Natural killer cell (primary cell): ENCODE results near the gene CDH11. TPM values are rescaled to one million over a fixed set of nuclear protein-coding genes. Genes with fewer than 3 reads are reported as not detected.

Experiments used
- ATAC-seq, 3 donors: fragments of 150-1000 bp in 2 of 3; fragments of 200-7000 bp in 1 of 3; cut with Tn5 transposase; 1 replicate in 1 of 3; 2 replicates in 2 of 3; pipeline ENCODE4 v1.10.0; 2021; ENCODE audit warnings: mild to moderate bottlenecking in 2 of 3, moderate library complexity in 2 of 3
- DNase-seq, 2 donors: peaks; one replicate each; pipeline versions ENCODE4 v3.0.0 to v3.0.0-alpha.2; 2013 to 2021; ENCODE audit warnings: mixed read lengths in 1 of 2
- H3K27ac ChIP-seq: one replicate; pipeline ENCODE4 v1.5.1; 2013; ENCODE audit warnings: mild to moderate bottlenecking, low read length
- H3K27me3 ChIP-seq: one replicate; pipeline ENCODE4 v1.6.1; 2013; ENCODE audit warnings: low read length; ENCODE audit not compliant: control insufficient read depth, insufficient read depth
- H3K36me3 ChIP-seq: one replicate; pipeline ENCODE4 v1.6.1; 2013; ENCODE audit warnings: low read length; ENCODE audit not compliant: control insufficient read depth, insufficient read depth
- H3K4me1 ChIP-seq: one replicate; pipeline ENCODE4 v1.6.1; 2013; ENCODE audit warnings: low read length; ENCODE audit not compliant: control insufficient read depth, insufficient read depth
- H3K4me3 ChIP-seq: one replicate; pipeline ENCODE4 v1.5.1; 2013; ENCODE audit warnings: low read length
- H3K9me3 ChIP-seq: one replicate; pipeline ENCODE4 v1.6.1; 2013; ENCODE audit warnings: low read length; ENCODE audit not compliant: control insufficient read depth, insufficient read depth
- H3K27ac Mint-ChIP-seq, 2 donors: one replicate each; pipeline ENCODE4 v1.8.0; 2022; ENCODE audit warnings: mild to moderate bottlenecking in 2 of 2, mixed read lengths in 2 of 2, moderate library complexity in 1 of 2
- H3K27me3 Mint-ChIP-seq, 2 donors: one replicate each; pipeline ENCODE4 v1.8.0; 2022; ENCODE audit warnings: low read depth in 2 of 2, mixed read lengths in 2 of 2
- H3K36me3 Mint-ChIP-seq: one replicate; pipeline ENCODE4 v1.8.0; 2022; ENCODE audit warnings: mixed read lengths
- H3K4me1 Mint-ChIP-seq, 2 donors: one replicate each; pipeline ENCODE4 v1.8.0; 2022; ENCODE audit warnings: mixed read lengths in 2 of 2
- H3K4me3 Mint-ChIP-seq: one replicate; pipeline ENCODE4 v1.8.0; 2022; ENCODE audit warnings: mild to moderate bottlenecking, moderate library complexity, mixed read lengths
- H3K9me3 Mint-ChIP-seq, 2 donors: one replicate each; pipeline ENCODE4 v1.8.0; 2022; ENCODE audit warnings: mixed read lengths in 2 of 2
- WGBS: methylation state at CpG from one replicate; pipeline ENCODE4 v1.1.7; 2013; ENCODE audit warnings: missing lambda C conversion rate; ENCODE audit not compliant: insufficient coverage; 5-methylcytosine and 5-hydroxymethylcytosine counted together
- intact Hi-C: fragments of 100-400 bp; cut with micrococcal nuclease; formaldehyde crosslinking; loops from one replicate; pipeline ENCODE4 v1.14.2; 2022
- total RNA-seq, 4 donors: library from RNA; stranded (reverse); fragments of 120-200 nt in 1 of 4; gene quantifications; one replicate each; pipeline versions ENCODE4 v1.2.3 to v1.2.4, GENCODE V29; 2013 to 2022
- TF ChIP-seq, protein P1 (sequence below): fragments of 200-600 bp; IDR thresholded peaks from one replicate; pipeline ENCODE4 v1.8.0; 2022; ENCODE audit warnings: antibody characterized with exemption

The CDH11 gene
- total RNA-seq, 3 donors from 2014 or later (not counting 1 experiment from before 2014, with no cell fraction given): not detected

DNA sequence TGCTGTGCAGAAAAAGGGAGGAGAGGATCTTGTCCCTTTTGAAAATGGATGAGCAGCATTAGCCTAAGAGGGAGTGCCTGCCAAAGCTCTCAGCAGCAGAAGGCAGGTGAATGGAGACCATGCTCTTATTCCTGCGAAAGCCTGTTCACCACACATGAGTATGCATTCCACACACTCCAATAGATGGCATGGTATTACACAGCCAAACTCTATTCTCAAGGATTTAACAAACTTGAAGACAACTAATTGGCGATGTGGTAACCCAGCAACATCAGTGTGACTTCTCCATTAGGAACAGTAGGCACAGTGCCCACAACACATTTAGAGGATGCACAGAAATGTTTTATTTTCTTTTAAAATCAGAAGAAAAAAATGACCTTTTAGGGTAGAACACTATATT is 77.8 kb downstream of the CDH11 start:
- WGBS: 95% methylated on average over 2 of the region's 2 CpGs
- Histone ChIP-seq H3K4me3 (no peak overlapping the region), H3K9me3 (no peaks in the 10 kb centered on the region), H3K36me3 (no peaks in the 10 kb centered on the region), H3K27me3 (no peaks in the 10 kb centered on the region), H3K27ac (no peak overlapping the region), H3K4me1 (no peaks in the 10 kb centered on the region)
- Mint-ChIP-seq H3K4me3 (no peak overlapping the region), H3K4me1 (no peaks in the 10 kb centered on the region), H3K27me3 (no peaks in the 10 kb centered on the region), H3K36me3 (no peaks in the 10 kb centered on the region), H3K9me3 (peaks cover 5 to 9% of the 10 kb centered on the region in 2 donors), H3K27ac (no peak overlapping the region)
- no peak for DNase-seq
- TF ChIP-seq, protein P1, sequence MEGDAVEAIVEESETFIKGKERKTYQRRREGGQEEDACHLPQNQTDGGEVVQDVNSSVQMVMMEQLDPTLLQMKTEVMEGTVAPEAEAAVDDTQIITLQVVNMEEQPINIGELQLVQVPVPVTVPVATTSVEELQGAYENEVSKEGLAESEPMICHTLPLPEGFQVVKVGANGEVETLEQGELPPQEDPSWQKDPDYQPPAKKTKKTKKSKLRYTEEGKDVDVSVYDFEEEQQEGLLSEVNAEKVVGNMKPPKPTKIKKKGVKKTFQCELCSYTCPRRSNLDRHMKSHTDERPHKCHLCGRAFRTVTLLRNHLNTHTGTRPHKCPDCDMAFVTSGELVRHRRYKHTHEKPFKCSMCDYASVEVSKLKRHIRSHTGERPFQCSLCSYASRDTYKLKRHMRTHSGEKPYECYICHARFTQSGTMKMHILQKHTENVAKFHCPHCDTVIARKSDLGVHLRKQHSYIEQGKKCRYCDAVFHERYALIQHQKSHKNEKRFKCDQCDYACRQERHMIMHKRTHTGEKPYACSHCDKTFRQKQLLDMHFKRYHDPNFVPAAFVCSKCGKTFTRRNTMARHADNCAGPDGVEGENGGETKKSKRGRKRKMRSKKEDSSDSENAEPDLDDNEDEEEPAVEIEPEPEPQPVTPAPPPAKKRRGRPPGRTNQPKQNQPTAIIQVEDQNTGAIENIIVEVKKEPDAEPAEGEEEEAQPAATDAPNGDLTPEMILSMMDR: no peak
- no peak for ATAC-seq
- intact Hi-C loops: no loop called here

- Histone ChIP-seq H3K4me1 (no peaks in the 10 kb centered on the region), H3K9me3 (no peaks in the 10 kb centered on the region), H3K27ac (no peak overlapping the region), H3K36me3 (no peaks in the 10 kb centered on the region), H3K4me3 (no peak overlapping the region), H3K27me3 (no peaks in the 10 kb centered on the region)
- Mint-ChIP-seq H3K27me3 (no peaks in the 10 kb centered on the region), H3K36me3 (no peaks in the 10 kb centered on the region), H3K9me3 (peaks cover 5 to 9% of the 10 kb centered on the region in 2 donors), H3K4me1 (no peaks in the 10 kb centered on the region), H3K4me3 (no peak overlapping the region), H3K27ac (no peak overlapping the region)
- intact Hi-C loops: no loop called here
- DNase-seq (no peak), ATAC-seq (no peak)
- TF ChIP-seq, protein P1: no peak
- 93% methylated on average over 4 of the region's 4 CpGs for WGBS
Measured at GRCh38 chr16:65042438-65043365, 79.2 kb downstream of the CDH11 start.

DNA sequence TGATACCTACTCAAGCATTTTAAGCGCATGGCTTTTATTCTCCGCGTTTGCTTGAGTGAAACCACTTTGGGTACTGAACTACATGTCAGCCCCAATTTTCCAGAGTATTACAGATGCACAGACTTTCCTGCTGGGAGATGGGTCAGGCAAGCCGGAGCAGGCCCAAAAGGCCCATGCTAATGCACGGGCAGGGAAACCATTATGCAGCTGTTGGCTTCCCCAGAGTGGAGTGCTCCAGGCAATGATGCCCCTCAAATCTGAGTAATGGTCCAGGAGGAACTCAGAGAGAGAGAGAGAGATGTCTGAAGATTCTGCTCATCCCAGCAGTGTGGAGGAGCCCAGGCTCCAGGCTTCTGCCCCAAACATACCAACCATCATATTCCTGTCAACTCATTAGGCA is 80.2 kb downstream of the CDH11 start:
- intact Hi-C loops: no loop called here
- Mint-ChIP-seq H3K36me3 (no peaks in the 10 kb centered on the region), H3K27ac (no peak overlapping the region), H3K4me1 (no peaks in the 10 kb centered on the region), H3K27me3 (no peaks in the 10 kb centered on the region), H3K4me3 (no peak overlapping the region), H3K9me3 (peaks cover 5 to 9% of the 10 kb centered on the region in 2 donors)
- no peak for DNase-seq
- no peak overlapping the region for H3K4me3 ChIP-seq
- no peak overlapping the region for H3K27ac ChIP-seq
- WGBS: 94% methylated on average over 5 of the region's 5 CpGs
- no peaks in the 10 kb centered on the region for H3K36me3 ChIP-seq
- no peak for ATAC-seq
- no peaks in the 10 kb centered on the region for H3K27me3 ChIP-seq
- H3K9me3 ChIP-seq: no peaks in the 10 kb centered on the region
- H3K4me1 ChIP-seq: no peaks in the 10 kb centered on the region
- TF ChIP-seq, protein P1: no peak
